GM23338 (cell line): Measurements from ENCODE around the gene RPL27. TPM values are rescaled to one million over a fixed set of nuclear protein-coding genes. Genes with fewer than 3 reads are reported as not detected.
A peak's percentile ranks its signal among the peaks of the same experiment; 100 is the strongest.

Source experiments
- ATAC-seq: fragments of 200-7000 bp; cut with Tn5 transposase; 3 replicates; pipeline ENCODE4 v1.9.1; 2020
- DNase-seq: peaks from one replicate; pipeline ENCODE4 v3.0.0-alpha.2; 2015; ENCODE audit warnings: low spot score
- H2AFZ ChIP-seq: fragments of 200-600 bp; sonication (generic); 2 replicates; pipeline ENCODE4 v1.8.0; 2016; ENCODE audit warnings: antibody characterized with exemption, mild to moderate bottlenecking, moderate library complexity
- H3F3A ChIP-seq: fragments of 200-600 bp; sonication (generic); replicated peaks from 2 replicates; pipeline ENCODE4 v1.8.0; 2017; ENCODE audit warnings: antibody characterized with exemption, mixed run types, low read depth
- H3K27ac ChIP-seq: fragments of 200-600 bp; sonication (generic); 2 replicates; pipeline ENCODE4 v1.6.1; 2016; ENCODE audit warnings: low read depth
- H3K27me3 ChIP-seq: fragments of 200-600 bp; sonication (generic); 2 replicates; pipeline ENCODE4 v1.8.0; 2016; ENCODE audit warnings: mild to moderate bottlenecking, mixed run types, moderate library complexity; ENCODE audit not compliant: insufficient read depth
- H3K36me3 ChIP-seq: fragments of 200-600 bp; sonication (generic); 2 replicates; pipeline ENCODE4 v1.8.0; 2016; ENCODE audit warnings: mild to moderate bottlenecking; ENCODE audit not compliant: insufficient read depth
- H3K4me1 ChIP-seq: fragments of 200-600 bp; sonication (generic); 2 replicates; pipeline ENCODE4 v1.8.0; 2016; ENCODE audit warnings: mild to moderate bottlenecking, moderate library complexity; ENCODE audit not compliant: insufficient read depth
- H3K4me2 ChIP-seq: fragments of 200-600 bp; sonication (generic); 2 replicates; pipeline ENCODE4 v1.7.1; 2017; ENCODE audit warnings: mixed run types
- H3K4me3 ChIP-seq: fragments of 200-600 bp; sonication (generic); 2 replicates; pipeline ENCODE4 v1.6.1; 2016; ENCODE audit warnings: mixed run types
- H3K79me2 ChIP-seq: fragments of 200-600 bp; sonication (generic); replicated peaks from 2 replicates; pipeline ENCODE4 v1.8.0; 2017; ENCODE audit warnings: mild to moderate bottlenecking; ENCODE audit not compliant: insufficient read depth
- H3K9me2 ChIP-seq: fragments of 200-600 bp; sonication (generic); 2 replicates; pipeline ENCODE4 v1.8.0; 2017; ENCODE audit not compliant: insufficient read depth
- H4K20me1 ChIP-seq: fragments of 200-600 bp; sonication (generic); replicated peaks from 2 replicates; pipeline ENCODE4 v1.8.0; 2017; ENCODE audit warnings: mild to moderate bottlenecking; ENCODE audit not compliant: insufficient read depth
- H3K27ac Mint-ChIP-seq: 2 replicates; pipeline ENCODE4 v1.8.0; 2020; ENCODE audit warnings: inconsistent platforms, mild to moderate bottlenecking, moderate library complexity, mixed read lengths
- H3K27me3 Mint-ChIP-seq: 3 replicates; pipeline ENCODE4 v1.8.0; 2022; ENCODE audit warnings: low read depth, mild to moderate bottlenecking, moderate library complexity, mixed read lengths, inconsistent platforms; ENCODE audit not compliant: insufficient read depth, poor library complexity
- H3K36me3 Mint-ChIP-seq: 3 replicates; pipeline ENCODE4 v1.8.0; 2021; ENCODE audit warnings: low read depth, mild to moderate bottlenecking, inconsistent platforms, moderate library complexity, mixed read lengths
- H3K4me1 Mint-ChIP-seq: 3 replicates; pipeline ENCODE4 v1.8.0; 2020; ENCODE audit warnings: mild to moderate bottlenecking, inconsistent platforms, mixed read lengths
- H3K4me3 Mint-ChIP-seq: 3 replicates; pipeline ENCODE4 v1.8.0; 2021; ENCODE audit warnings: moderate library complexity, mild to moderate bottlenecking, inconsistent platforms, mixed read lengths
- H3K9me3 Mint-ChIP-seq: 3 replicates; pipeline ENCODE4 v1.8.0; 2020; ENCODE audit warnings: moderate library complexity, mild to moderate bottlenecking, inconsistent platforms, mixed read lengths
- CREB1 ChIP-seq: fragments of 250-450 bp; sonication (Bioruptor Pico); IDR thresholded peaks from 2 replicates; pipeline ENCODE4 v1.5.0; 2020; ENCODE audit warnings: low read depth, mild to moderate bottlenecking, moderate library complexity
- EZH2 ChIP-seq: fragments of 200-600 bp; sonication (generic); IDR thresholded peaks from one replicate; pipeline ENCODE4 v1.8.0; 2017; ENCODE audit warnings: antibody characterized with exemption, mild to moderate bottlenecking, low read depth; ENCODE audit not compliant: unreplicated experiment
- EZH2phosphoT487 ChIP-seq: fragments of 200-600 bp; sonication (generic); IDR thresholded peaks from one replicate; pipeline ENCODE4 v1.8.1; 2018; ENCODE audit warnings: antibody characterized with exemption; ENCODE audit not compliant: unreplicated experiment
- JUNB ChIP-seq: IDR thresholded peaks from one replicate; pipeline ENCODE4 v1.6.1; 2016; ENCODE audit warnings: antibody characterized with exemption; ENCODE audit not compliant: unreplicated experiment
- POLR2AphosphoS5 ChIP-seq: IDR thresholded peaks from 2 replicates; pipeline ENCODE4 v1.6.1; 2016; ENCODE audit warnings: antibody characterized with exemption, low read depth
- STAT1 ChIP-seq: IDR thresholded peaks from one replicate; pipeline ENCODE4 v1.6.1; 2016; ENCODE audit warnings: antibody characterized with exemption; ENCODE audit not compliant: unreplicated experiment
- ZNF114 ChIP-seq: fragments of 250-450 bp; sonication (Bioruptor Pico); IDR thresholded peaks from 2 replicates; pipeline ENCODE4 v1.5.0; 2020; ENCODE audit warnings: mild to moderate bottlenecking, moderate library complexity
- ZNF331 ChIP-seq: fragments of 250-450 bp; sonication (Bioruptor Pico); IDR thresholded peaks from 2 replicates; pipeline ENCODE4 v1.5.0; 2020; ENCODE audit warnings: low read depth, mild to moderate bottlenecking, moderate library complexity
- polyA plus RNA-seq: library from polyadenylated mRNA; unstranded; fragments of >200 nt; fragmentation: Nextera tagmentation; extraction: Ambion mirVana; gene quantifications from 2 replicates; pipeline ENCODE4 v1.2.1, GENCODE V29; 2016
- total RNA-seq: library from RNA; depleted of rRNA; stranded (reverse); fragments of >200 nt; shearing (Covaris generic); gene quantifications from 2 replicates; pipeline ENCODE4 v1.2.3, GENCODE V29; 2014
- TF ChIP-seq, protein P1 (sequence below): fragments of 250-450 bp; sonication (Bioruptor Pico); IDR thresholded peaks from 2 replicates; pipeline ENCODE4 v1.5.0; 2020; ENCODE audit warnings: mild to moderate bottlenecking, moderate library complexity

Gene RPL27
- total and polyA plus RNA-seq, 2 experiments from 2014 or later: 1,784 to 2,722 TPM

GRCh38 chr17:43013296-43013695, 15.1 kb downstream of the RPL27 start:
- Mint-ChIP-seq H3K4me1 (peaks cover 35% of the 10 kb centered on the region), H3K9me3 (no peaks in the 10 kb centered on the region), H3K4me3 (no peak overlapping the region), H3K36me3 (peaks cover 39% of the 10 kb centered on the region), H3K27ac (no peak overlapping the region), H3K27me3 (peaks cover 5% of the 10 kb centered on the region)
- ATAC-seq (no peak), DNase-seq (no peak)
- Histone ChIP-seq H3F3A (no peaks in the 10 kb centered on the region), H3K9me2 (no peaks in the 10 kb centered on the region), H3K79me2 (peaks cover 3% of the 10 kb centered on the region), H3K4me2 (no peak overlapping the region), H3K27ac (no peak overlapping the region), H3K36me3 (peaks cover 6% of the 10 kb centered on the region; the same call in 1 of the 2 replicates), H4K20me1 (no peaks in the 10 kb centered on the region), H2AFZ (no peak overlapping the region), H3K27me3 (no peaks in the 10 kb centered on the region), H3K4me1 (peaks cover 10% of the 10 kb centered on the region), H3K4me3 (no peak overlapping the region)
- no peak for TF ChIP-seq JUNB
- no peak for TF ChIP-seq STAT1

GRCh38 chr17:43014020-43014648, 15.9 kb downstream of the RPL27 start:
- DNase-seq (no peak), ATAC-seq (peak; percentile 23; the same call in 2 of the 3 replicates)
- Mint-ChIP-seq H3K36me3 (peaks cover 45% of the 10 kb centered on the region), H3K9me3 (no peaks in the 10 kb centered on the region), H3K27ac (no peak overlapping the region; the same call in 1 of the 2 replicates), H3K4me1 (peaks cover 42% of the 10 kb centered on the region), H3K4me3 (no peak overlapping the region; the same call in 2 of the 3 replicates), H3K27me3 (peaks cover 5% of the 10 kb centered on the region)
- peaks cover 4% of the 10 kb centered on the region; the same call in 1 of the 2 replicates for H4K20me1 ChIP-seq
- peaks cover 9% of the 10 kb centered on the region; the same call in 1 of the 2 replicates for H3K36me3 ChIP-seq
- no peak overlapping the region for H3K4me3 ChIP-seq
- no peaks in the 10 kb centered on the region for H3F3A ChIP-seq
- no peak overlapping the region for H2AFZ ChIP-seq
- H3K79me2 ChIP-seq: peaks cover 12% of the 10 kb centered on the region
- peaks cover 10% of the 10 kb centered on the region for H3K4me1 ChIP-seq
- H3K9me2 ChIP-seq: no peaks in the 10 kb centered on the region
- H3K27ac ChIP-seq: peak overlapping the region; percentile 69; the same call in 1 of the 2 replicates
- no peak for TF ChIP-seq JUNB
- peak; percentile 29; the same call in 1 of the 2 replicates for TF ChIP-seq POLR2AphosphoS5
- H3K27me3 ChIP-seq: no peaks in the 10 kb centered on the region
- H3K4me2 ChIP-seq: no peak overlapping the region

GRCh38 chr17:43014649-43015542, 16.7 kb downstream of the RPL27 start:
- peaks cover 52% of the 10 kb centered on the region for H3K36me3 Mint-ChIP-seq
- peaks cover 4% of the 10 kb centered on the region for H3K27me3 Mint-ChIP-seq
- Histone ChIP-seq H4K20me1 (peaks cover 9% of the 10 kb centered on the region), H3K4me1 (peaks cover 16% of the 10 kb centered on the region), H3F3A (no peaks in the 10 kb centered on the region), H3K27me3 (no peaks in the 10 kb centered on the region), H3K36me3 (peaks cover 9% of the 10 kb centered on the region; the same call in 1 of the 2 replicates), H2AFZ (no peak overlapping the region), H3K9me2 (no peaks in the 10 kb centered on the region), H3K4me2 (no peak overlapping the region), H3K79me2 (peaks cover 19% of the 10 kb centered on the region), H3K4me3 (no peak overlapping the region), H3K27ac (peak overlapping the region; percentile 84; the same call in 1 of the 2 replicates)
- H3K4me1 Mint-ChIP-seq: peaks cover 49% of the 10 kb centered on the region
- H3K27ac Mint-ChIP-seq: peak overlapping the region; percentile 39
- ATAC-seq (no peak), DNase-seq (no peak)
- H3K4me3 Mint-ChIP-seq: no peak overlapping the region; the same call in 2 of the 3 replicates
- H3K9me3 Mint-ChIP-seq: no peaks in the 10 kb centered on the region
- TF ChIP-seq ZNF331 (CRISPR knock-in tag) (no peak), EZH2 (no peak), EZH2phosphoT487 (no peak), CREB1 (CRISPR knock-in tag) (no peak), ZNF114 (CRISPR knock-in tag) (no peak)
- TF ChIP-seq, protein P1, sequence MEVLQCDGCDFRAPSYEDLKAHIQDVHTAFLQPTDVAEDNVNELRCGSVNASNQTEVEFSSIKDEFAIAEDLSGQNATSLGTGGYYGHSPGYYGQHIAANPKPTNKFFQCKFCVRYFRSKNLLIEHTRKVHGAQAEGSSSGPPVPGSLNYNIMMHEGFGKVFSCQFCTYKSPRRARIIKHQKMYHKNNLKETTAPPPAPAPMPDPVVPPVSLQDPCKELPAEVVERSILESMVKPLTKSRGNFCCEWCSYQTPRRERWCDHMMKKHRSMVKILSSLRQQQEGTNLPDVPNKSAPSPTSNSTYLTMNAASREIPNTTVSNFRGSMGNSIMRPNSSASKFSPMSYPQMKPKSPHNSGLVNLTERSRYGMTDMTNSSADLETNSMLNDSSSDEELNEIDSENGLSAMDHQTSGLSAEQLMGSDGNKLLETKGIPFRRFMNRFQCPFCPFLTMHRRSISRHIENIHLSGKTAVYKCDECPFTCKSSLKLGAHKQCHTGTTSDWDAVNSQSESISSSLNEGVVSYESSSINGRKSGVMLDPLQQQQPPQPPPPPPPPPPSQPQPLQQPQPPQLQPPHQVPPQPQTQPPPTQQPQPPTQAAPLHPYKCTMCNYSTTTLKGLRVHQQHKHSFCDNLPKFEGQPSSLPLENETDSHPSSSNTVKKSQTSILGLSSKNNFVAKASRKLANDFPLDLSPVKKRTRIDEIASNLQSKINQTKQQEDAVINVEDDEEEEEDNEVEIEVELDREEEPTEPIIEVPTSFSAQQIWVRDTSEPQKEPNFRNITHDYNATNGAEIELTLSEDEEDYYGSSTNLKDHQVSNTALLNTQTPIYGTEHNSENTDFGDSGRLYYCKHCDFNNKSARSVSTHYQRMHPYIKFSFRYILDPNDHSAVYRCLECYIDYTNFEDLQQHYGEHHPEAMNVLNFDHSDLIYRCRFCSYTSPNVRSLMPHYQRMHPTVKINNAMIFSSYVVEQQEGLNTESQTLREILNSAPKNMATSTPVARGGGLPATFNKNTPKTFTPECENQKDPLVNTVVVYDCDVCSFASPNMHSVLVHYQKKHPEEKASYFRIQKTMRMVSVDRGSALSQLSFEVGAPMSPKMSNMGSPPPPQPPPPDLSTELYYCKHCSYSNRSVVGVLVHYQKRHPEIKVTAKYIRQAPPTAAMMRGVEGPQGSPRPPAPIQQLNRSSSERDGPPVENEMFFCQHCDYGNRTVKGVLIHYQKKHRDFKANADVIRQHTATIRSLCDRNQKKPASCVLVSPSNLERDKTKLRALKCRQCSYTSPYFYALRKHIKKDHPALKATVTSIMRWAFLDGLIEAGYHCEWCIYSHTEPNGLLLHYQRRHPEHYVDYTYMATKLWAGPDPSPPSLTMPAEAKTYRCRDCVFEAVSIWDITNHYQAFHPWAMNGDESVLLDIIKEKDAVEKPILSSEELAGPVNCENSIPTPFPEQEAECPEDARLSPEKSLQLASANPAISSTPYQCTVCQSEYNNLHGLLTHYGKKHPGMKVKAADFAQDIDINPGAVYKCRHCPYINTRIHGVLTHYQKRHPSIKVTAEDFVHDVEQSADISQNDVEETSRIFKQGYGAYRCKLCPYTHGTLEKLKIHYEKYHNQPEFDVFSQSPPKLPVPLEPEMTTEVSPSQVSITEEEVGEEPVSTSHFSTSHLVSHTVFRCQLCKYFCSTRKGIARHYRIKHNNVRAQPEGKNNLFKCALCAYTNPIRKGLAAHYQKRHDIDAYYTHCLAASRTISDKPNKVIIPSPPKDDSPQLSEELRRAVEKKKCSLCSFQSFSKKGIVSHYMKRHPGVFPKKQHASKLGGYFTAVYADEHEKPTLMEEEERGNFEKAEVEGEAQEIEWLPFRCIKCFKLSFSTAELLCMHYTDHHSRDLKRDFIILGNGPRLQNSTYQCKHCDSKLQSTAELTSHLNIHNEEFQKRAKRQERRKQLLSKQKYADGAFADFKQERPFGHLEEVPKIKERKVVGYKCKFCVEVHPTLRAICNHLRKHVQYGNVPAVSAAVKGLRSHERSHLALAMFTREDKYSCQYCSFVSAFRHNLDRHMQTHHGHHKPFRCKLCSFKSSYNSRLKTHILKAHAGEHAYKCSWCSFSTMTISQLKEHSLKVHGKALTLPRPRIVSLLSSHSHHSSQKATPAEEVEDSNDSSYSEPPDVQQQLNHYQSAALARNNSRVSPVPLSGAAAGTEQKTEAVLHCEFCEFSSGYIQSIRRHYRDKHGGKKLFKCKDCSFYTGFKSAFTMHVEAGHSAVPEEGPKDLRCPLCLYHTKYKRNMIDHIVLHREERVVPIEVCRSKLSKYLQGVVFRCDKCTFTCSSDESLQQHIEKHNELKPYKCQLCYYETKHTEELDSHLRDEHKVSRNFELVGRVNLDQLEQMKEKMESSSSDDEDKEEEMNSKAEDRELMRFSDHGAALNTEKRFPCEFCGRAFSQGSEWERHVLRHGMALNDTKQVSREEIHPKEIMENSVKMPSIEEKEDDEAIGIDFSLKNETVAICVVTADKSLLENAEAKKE (CRISPR knock-in tag): no peak
